T-helper 2 cell treated with Interferon-gamma antibody and Interleukin-4, amounts not matched to agents 100 ng/mL and 5 ng/mL, for 36 hours (primary cell): Measurements from ENCODE around the gene VN1R4. TPM values are rescaled to one million over a fixed set of nuclear protein-coding genes. Genes with fewer than 3 reads are reported as not detected.

Source experiments
- total RNA-seq: library from RNA; stranded (reverse); gene quantifications from 2 replicates; pipeline ENCODE4 v1.2.3, GENCODE V29; 2022

VN1R4 gene
- total RNA-seq, 1 donor from 2014 or later, result not detected

Other genes starting within 250 kb of the VN1R4 start
- not detected in 2 replicates for gene ERVV-2, start 223.0 kb downstream of the VN1R4 start, total RNA-seq
- 27.8 and 31.0 TPM in 2 replicates for gene ZNF160, start 164.3 kb downstream of the VN1R4 start, total RNA-seq
- gene ZNF415, start 134.8 kb downstream of the VN1R4 start, total RNA-seq, result 0.70 and 0.73 TPM in 2 replicates
- 7.8 and 8.1 TPM in 2 replicates for gene ZNF347, start 108.7 kb downstream of the VN1R4 start, total RNA-seq
- 2.7 and 3.3 TPM in 2 replicates for gene ZNF665, start 74.4 kb downstream of the VN1R4 start, total RNA-seq
- 1.7 and 2.7 TPM in 2 replicates for gene ZNF677, start 12.8 kb downstream of the VN1R4 start, total RNA-seq
- gene VN1R2, start 9.4 kb downstream of the VN1R4 start, total RNA-seq, result not detected in 2 replicates
- 8.9 and 9.6 TPM in 2 replicates for gene ZNF845, start 66.0 kb upstream of the VN1R4 start, total RNA-seq
- gene ZNF525, start 98.0 kb upstream of the VN1R4 start, total RNA-seq, result 14.1 and 15.1 TPM in 2 replicates
- gene ZNF765, start 127.4 kb upstream of the VN1R4 start, total RNA-seq, result 9.3 and 11.1 TPM in 2 replicates
- gene ZNF761, start 164.3 kb upstream of the VN1R4 start, total RNA-seq, result 11.4 and 11.7 TPM in 2 replicates
- 2.8 and 3.1 TPM in 2 replicates for gene ZNF813, start 200.0 kb upstream of the VN1R4 start, total RNA-seq